Tibial nerve (tissue), 4 donors: ENCODE results near the gene FOXD1. TPM values are rescaled to one million over a fixed set of nuclear protein-coding genes. Genes with fewer than 3 reads are reported as not detected.

Source experiments
- DNase-seq, 2 donors: peaks; one replicate each; pipeline ENCODE4 v3.0.0-alpha.2; 2019; ENCODE audit warnings: low spot score in 2 of 2
- H3K27ac ChIP-seq, 4 donors: fragments of 200-600 bp; sonication (generic) in 3 of 4; one replicate each; pipeline ENCODE4 v1.5.1; 2017 to 2019; ENCODE audit warnings: mild to moderate bottlenecking in 1 of 4
- H3K27me3 ChIP-seq, 2 donors: fragments of 200-600 bp; sonication (generic) in 1 of 2; one replicate each; pipeline versions ENCODE4 v1.5.1 to v1.6.0; 2017 to 2019
- H3K36me3 ChIP-seq, 3 donors: fragments of 200-600 bp; sonication (generic); one replicate each; pipeline ENCODE4 v1.5.1; 2018 to 2019
- H3K4me1 ChIP-seq, 4 donors: fragments of 200-600 bp; sonication (generic) in 3 of 4; one replicate each; pipeline ENCODE4 v1.5.1; 2017 to 2019
- H3K4me3 ChIP-seq, 4 donors: fragments of 200-600 bp; sonication (generic) in 3 of 4; one replicate each; pipeline ENCODE4 v1.5.1; 2017 to 2019; ENCODE audit warnings: mild to moderate bottlenecking in 1 of 4, moderate library complexity in 1 of 4
- H3K9me3 ChIP-seq, 4 donors: fragments of 200-600 bp; sonication (generic) in 3 of 4; one replicate each; pipeline ENCODE4 v1.5.1; 2017 to 2019
- CTCF ChIP-seq, 5 experiments: fragments of 200-600 bp in 3 of 5; fragments of 450-650 bp in 2 of 5; sonication (generic) in 3 of 5; IDR thresholded peaks; one replicate each; pipeline ENCODE4 v1.5.1; 2016 to 2019; ENCODE audit warnings: antibody characterized with exemption in 5 of 5, mild to moderate bottlenecking in 3 of 5, moderate library complexity in 2 of 5
- EP300 ChIP-seq, 2 donors: sonication (generic); formaldehyde crosslinking; IDR thresholded peaks; one replicate each; pipeline ENCODE4 v1.6.1; 2017; ENCODE audit warnings: antibody characterized with exemption in 2 of 2, mild to moderate bottlenecking in 1 of 2
- POLR2A ChIP-seq, 2 donors: fragments of 450-650 bp; IDR thresholded peaks; one replicate each; pipeline ENCODE4 v1.6.1; 2017; ENCODE audit warnings: antibody characterized with exemption in 2 of 2, mild to moderate bottlenecking in 2 of 2, moderate library complexity in 2 of 2
- WGBS, 2 donors: methylation state at CpG; one replicate each; pipeline ENCODE4 v1.1.5; 2018; 5-methylcytosine and 5-hydroxymethylcytosine counted together
- total RNA-seq, 4 donors: library from RNA; depleted of rRNA; stranded (reverse); fragments of >200 nt; gene quantifications; one replicate each; pipeline ENCODE4 v1.1.0, GENCODE V29; 2016

FOXD1 gene
- total RNA-seq, 4 donors from 2014 or later = 33.9 to 79.3 (median 58.3) TPM

- H3K9me3 ChIP-seq = no peaks in the 10 kb centered on the region
- H3K4me3 ChIP-seq = no peak overlapping the region
- 21 to 23% methylated on average over 5 of the region's 5 CpGs for WGBS, 2 donors
- DNase-seq = no peak
- no peaks in the 10 kb centered on the region for H3K36me3 ChIP-seq
- H3K27me3 ChIP-seq = peaks cover 0 to 98% of the 10 kb centered on the region in 2 donors
- TF ChIP-seq CTCF (IDR thresholded peaks at IDR 0.05) (no peak), POLR2A (IDR thresholded peaks at IDR 0.05) (no peak), EP300 (IDR thresholded peaks at IDR 0.05) (no peak)
- H3K4me1 ChIP-seq = peaks cover 0 to 55% (median 11%) of the 10 kb centered on the region in 4 donors
- H3K27ac ChIP-seq = peak overlapping the region in 3 of 4 donors; percentile 1 to 93 (median 92)
Measured at GRCh38 chr5:73438645-73439470, 9.7 kb downstream of the FOXD1 start.

- Histone ChIP-seq H3K9me3 (no peaks in the 10 kb centered on the region), H3K36me3 (no peaks in the 10 kb centered on the region), H3K27ac (peak overlapping the region; percentile 80 to 93 (median 88)), H3K4me3 (peak overlapping the region; percentile 38 to 56 (median 38)), H3K4me1 (peaks cover 0 to 53% (median 11%) of the 10 kb centered on the region in 4 donors), H3K27me3 (peaks cover 0 to 97% of the 10 kb centered on the region in 2 donors)
- WGBS, 2 donors = 7 to 10% methylated on average over 18 of the region's 18 CpGs
- no peak for DNase-seq
- TF ChIP-seq EP300 (IDR thresholded peaks at IDR 0.05) (peak in 1 of 2 donors; percentile 36), POLR2A (IDR thresholded peaks at IDR 0.05) (peak in 1 of 2 donors; percentile 10), CTCF (IDR thresholded peaks at IDR 0.05) (peak in 1 of 5 experiments; percentile 28)
Measured at GRCh38 chr5:73437777-73438644, 10.6 kb downstream of the FOXD1 start.

- H3K4me1 ChIP-seq = peaks cover 0 to 46% (median 11%) of the 10 kb centered on the region in 4 donors
- no peak for DNase-seq
- peak overlapping the region; percentile 38 to 56 (median 38) for H3K4me3 ChIP-seq
- WGBS, 2 donors = 3% methylated on average over 61 to 66 of the region's 69 CpGs
- H3K9me3 ChIP-seq = no peaks in the 10 kb centered on the region
- H3K27ac ChIP-seq = peak overlapping the region; percentile 80 to 93 (median 88)
- no peaks in the 10 kb centered on the region for H3K36me3 ChIP-seq
- TF ChIP-seq EP300 (IDR thresholded peaks at IDR 0.05) (peak in 1 of 2 donors; percentile 25), POLR2A (IDR thresholded peaks at IDR 0.05) (peak; percentile 10 to 49), CTCF (IDR thresholded peaks at IDR 0.05) (peak in 4 of 5 experiments; percentile 20 to 55 (median 32))
- H3K27me3 ChIP-seq = peaks cover 0 to 97% of the 10 kb centered on the region in 2 donors
Measured at GRCh38 chr5:73437101-73437776, 11.3 kb downstream of the FOXD1 start.

GRCh38 chr5:73436535-73437100 is 12.0 kb downstream of the FOXD1 start:
- Histone ChIP-seq H3K4me3 (peak overlapping the region; percentile 38 to 56 (median 38)), H3K27ac (peak overlapping the region; percentile 80 to 93 (median 88)), H3K27me3 (peaks cover 0 to 96% of the 10 kb centered on the region in 2 donors), H3K9me3 (no peaks in the 10 kb centered on the region), H3K4me1 (peaks cover 0 to 42% (median 11%) of the 10 kb centered on the region in 4 donors), H3K36me3 (no peaks in the 10 kb centered on the region)
- WGBS, 2 donors = 1 to 14% methylated on average over 13 to 22 of the region's 66 CpGs
- no peak for DNase-seq
- no peak for TF ChIP-seq POLR2A (IDR thresholded peaks at IDR 0.05)
- TF ChIP-seq CTCF (IDR thresholded peaks at IDR 0.05) = no peak
- TF ChIP-seq EP300 (IDR thresholded peaks at IDR 0.05) = no peak
